Hepatic stellate cell (primary cell): ENCODE measurements around the gene BLCAP.
"Not testable (repeated sequence)": the region's sequence is repeated elsewhere in the genome, so short reads cannot be mapped to it uniquely, and the experiment has no call there.

Experiments
- DNase-seq: peaks from one replicate; pipeline ENCODE4 v3.0.0; 2011; ENCODE audit warnings: low spot score

The BLCAP gene

DNA sequence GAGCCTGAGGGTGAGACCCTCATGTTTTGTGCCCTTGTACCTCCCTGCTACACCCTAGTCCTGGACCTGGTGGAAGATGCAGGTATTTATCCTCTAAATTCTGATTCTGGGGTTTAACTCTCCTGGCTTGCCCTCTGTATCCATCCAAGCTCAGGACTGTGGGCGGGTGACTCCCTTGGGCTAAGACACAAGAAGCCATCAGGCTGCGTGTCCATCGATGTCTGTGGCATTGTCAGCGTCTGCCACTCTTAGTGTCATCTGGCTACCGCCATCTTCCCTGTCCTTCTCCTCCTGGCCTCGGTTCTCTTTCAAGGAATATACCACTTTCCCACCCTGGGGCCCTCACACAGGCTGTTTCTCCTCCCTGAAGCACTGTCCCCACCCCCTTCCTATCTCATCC is 28.9 kb upstream of the BLCAP start:
- no peak for DNase-seq

DNA sequence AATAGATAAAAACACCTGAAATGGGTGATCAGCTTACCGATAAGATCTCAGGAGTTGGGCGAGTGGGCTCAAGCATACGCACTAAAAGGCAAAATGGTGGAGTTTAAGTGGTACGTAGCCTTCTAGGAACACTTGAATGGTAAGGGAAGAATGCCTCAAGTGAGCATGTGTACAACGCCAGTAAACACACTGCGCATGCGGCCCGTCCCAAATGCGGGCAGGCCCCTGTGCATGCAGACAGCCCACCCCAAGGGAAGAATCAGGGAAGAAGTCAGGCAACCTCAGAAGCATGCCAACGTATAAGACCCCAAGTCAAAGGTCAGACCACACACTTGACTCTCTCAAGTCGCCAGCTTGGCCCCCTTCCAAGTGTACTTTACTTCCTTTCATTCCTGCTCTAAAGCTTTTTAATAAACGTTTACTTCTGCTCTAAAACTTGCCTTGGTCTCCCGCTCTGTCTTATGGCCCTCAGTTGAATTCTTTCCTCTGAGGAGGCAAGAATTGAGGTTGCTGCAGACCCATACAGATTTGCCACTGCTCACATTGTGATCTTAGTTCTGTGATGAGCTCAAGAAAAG is 27.1 kb upstream of the BLCAP start:
- not testable (repeated sequence) for DNase-seq

DNA sequence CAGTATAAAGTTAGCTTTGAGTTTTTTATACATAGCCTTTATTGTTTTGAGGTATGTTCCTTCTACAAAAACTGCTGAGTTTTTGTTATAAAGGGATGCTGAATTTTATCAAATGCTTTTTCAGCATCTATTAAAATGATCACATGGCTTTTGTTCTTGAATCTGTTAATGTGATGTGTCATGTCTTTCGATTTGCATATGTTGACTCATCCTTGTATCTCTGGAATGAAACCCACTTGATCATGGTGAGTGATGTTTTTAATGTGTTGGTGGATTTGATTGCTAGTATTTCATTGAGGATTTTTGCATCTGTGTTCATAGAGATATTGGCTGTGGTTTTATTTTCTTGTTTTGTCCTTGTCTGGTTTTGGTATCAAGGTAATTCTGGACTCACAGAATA is 24.7 kb upstream of the BLCAP start:
- DNase-seq, result no peak

DNA sequence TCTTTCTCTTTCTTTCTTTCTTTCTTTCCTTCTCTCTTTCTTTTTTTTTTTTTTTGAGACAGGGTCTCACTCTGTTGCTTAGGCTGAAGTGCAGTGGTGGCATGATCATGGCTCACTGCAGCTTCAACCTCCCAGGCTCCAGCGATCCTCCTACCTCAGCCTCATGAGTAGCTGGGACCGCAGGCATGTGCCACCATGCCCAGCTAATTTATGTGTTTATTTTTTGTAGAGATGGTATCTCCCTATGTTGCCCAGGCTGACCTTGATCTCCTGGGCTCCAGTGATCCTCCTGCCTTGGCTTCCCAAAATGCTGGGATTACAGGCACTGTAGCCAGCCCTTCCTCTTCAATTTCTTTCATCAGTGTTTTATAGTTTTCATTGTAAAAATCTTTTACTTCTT is 24.0 kb upstream of the BLCAP start:
- DNase-seq, result not testable (repeated sequence)

DNA sequence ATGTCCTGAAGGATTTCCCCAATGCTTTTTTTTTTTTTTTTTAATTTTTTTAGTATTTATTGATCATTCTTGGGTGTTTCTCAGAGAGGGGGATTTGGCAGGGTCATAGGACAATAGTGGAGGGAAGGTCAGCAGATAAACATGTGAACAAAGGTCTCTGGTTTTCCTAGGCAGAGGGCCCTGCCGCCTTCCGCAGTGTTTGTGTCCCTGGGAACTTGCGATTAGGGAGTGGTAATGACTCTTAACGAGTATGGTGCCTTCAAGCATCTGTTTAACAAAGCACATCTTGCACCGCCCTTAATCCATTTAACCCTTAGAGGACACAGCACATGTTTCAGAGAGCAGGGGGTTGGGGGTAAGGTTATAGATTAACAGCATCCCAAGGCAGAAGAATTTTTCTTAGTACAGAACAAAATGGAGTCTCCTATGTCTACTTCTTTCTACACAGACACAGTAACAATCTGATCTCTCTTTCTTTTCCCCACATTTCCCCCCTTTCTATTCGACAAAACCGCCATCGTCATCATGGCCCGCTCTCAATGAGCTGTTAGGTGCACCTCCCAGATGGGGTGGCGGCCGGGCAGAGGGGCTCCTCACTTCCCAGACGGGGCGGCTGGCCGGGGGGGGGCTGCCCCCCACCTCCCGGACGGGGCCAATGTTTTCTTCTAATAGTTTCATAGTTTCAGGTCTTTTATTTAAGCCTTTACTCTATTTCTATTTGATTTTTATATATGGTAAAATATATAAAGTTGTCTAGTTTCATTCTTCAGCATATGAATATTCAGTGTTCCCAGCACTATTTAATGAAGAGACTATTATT is 22.6 kb upstream of the BLCAP start:
- not testable (repeated sequence) for DNase-seq

DNA sequence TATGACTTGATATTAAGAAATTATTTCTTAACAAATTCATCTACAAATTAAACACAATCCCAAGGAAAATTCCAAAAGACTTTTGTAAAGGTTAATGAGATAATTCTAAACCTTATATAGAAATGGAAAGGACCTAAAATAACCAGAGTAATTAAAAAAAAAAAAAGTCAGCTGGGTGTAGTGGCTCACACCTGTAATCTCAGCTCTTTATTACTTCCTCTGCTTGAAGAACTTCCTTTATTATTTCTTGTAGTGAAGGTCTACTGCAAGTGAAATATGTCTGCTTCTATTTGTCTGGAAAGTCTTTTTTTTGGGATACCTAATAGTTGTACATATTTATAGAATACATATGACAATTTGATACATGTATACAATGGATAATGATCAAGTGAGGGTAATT is 20.2 kb upstream of the BLCAP start:
- DNase-seq, result no peak

DNA sequence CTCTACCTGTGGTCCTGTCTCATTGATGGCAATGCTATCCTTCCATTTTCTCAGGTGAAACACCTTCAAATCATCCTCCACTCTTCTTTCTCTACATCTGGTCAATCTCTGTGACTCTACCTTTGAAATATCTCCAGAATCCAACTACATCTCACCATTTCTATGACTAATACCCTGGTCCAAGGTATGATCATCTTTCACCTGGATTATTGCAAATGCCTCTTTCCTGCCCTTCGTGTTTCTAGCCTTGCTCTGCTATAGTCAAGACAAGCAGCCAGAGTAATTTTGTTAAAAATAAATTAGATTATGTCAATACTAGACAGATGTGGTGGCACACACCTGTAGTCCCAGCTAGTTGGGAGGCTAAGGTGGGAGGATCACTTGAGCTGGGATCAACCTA is 17.8 kb upstream of the BLCAP start:
- no peak for DNase-seq

DNA sequence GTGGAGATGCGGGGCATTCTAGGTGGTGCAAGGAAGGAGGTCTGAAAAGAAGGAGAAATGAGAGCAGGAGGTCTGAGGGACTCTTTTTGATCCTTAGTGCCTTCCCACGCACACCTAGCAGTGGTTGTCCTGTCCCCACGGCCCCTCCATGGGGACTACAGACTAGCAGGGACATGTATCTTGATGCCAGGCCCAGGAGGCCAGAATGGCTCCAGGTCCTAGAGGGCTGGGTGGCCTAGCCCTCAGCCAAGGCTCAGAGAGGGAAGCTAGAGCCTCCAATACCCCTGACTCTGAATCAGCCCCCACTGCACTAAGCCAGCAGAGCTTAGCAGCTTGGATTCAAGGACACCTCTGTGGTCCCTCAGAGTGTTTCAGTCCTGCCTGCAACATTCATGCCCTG is 16.7 kb upstream of the BLCAP start:
- DNase-seq, result no peak

DNA sequence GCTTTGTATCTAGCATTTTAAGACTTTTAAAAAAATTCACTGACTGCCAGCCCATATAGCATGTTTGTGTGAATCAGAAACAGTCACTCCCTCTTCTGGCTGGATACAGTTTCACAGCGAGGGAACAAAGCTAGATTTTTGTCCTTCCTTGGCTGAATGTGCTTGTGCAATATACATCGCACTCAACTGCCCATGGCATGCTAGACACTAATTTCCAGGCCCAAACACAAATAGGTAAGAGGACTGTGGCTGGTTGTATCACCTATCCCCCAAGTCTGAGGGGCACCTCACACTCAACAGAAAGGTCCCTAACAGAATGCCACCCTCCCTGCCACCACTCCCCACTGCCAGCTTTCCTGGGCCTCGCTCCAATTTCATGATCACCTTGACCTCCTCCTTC is 16.2 kb upstream of the BLCAP start:
- DNase-seq, result no peak

DNA sequence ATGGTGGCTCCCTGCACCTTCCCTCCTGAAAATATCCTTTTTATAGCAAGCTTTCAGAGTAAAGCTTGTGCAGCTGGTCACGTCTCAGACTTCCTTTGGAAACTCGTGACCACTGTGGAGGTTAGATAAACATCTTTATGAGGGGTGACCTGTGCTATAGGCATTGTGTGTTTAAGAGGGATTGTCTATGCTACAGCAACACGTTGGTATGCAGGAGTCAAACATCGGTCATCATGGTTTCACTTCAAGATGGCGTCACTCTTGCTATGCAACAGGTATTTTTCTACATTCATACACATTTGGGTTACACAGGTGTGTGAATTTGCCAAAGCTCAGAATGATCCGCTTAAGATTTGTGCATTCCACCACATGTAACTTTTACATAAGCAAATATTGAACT is 14.6 kb upstream of the BLCAP start:
- DNase-seq, result no peak

DNA sequence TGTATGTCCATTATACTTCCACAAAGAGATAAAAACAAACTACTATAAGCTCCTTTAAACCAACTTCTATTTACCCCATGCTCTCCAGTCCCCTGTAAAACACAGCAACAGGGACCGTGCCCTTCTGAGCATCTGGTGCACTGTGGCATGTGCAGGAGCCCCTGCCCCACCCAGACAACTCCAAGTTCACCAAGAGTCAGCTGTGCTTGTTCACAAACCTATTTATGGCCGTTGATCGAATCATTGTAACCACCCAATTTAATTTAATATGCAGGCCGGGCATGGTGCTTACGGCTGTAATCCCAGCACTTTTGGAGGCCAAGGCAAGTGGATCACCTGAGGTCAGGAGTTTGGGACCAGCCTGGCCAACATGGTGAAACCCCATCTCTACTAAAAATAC is 13.7 kb upstream of the BLCAP start:
- DNase-seq, result no peak

DNA sequence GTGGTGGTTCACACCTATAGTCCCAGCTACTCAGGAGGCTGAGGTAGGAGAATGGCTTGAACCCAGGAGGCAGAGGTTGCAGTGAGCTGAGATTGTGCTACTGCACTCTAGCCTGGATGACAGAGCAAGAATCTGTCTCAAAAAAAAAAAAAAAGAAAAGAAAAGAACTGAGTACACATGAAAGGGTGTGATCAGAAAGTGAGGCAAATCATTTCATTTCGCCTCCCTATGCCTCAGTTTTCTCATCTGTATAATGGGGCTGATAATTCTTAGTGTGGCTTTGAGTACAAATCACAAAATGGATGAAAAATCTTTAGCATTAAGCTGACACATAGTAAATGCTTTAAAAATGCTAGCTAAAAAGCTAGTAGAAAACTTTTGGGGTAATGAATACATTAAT is 13.2 kb upstream of the BLCAP start:
- DNase-seq, result not testable (repeated sequence)

DNA sequence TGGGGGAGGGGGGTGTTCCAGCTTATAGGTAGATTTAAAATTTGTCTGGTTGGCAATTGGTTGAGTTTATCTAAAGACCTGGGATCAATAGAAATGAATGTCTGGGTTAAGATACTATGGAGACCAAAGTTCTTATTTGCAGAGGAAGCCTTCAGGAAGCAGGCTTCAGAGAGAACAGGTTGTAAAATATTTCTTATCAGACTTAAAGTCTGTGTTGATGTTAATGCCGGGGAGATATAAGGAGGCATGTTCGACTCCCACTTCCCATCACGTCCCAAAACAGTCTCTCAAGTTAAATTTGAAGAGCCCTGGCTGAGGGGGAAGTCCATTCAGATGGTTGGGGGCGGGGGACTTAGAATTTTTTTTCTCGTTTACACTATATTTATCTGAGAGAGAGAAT is 12.3 kb upstream of the BLCAP start:
- no peak for DNase-seq

DNA sequence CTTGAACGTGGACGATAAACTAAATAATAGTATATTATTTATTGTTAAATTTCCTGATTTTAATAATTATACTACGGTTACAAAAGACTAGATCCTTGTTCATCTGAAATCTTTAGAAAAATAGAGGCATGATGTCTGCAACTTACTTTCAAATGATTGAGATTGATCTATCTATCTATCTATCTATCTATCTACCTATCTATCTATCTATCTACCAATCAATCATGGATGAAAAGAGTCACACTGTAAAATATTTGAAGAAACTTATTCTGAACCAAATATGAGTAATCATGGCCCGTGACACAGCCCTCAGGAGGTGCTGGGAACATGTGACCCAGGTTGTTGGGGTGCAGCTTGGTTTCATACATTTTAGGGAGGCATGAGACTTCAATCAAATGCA is 11.7 kb upstream of the BLCAP start:
- no peak for DNase-seq

DNA sequence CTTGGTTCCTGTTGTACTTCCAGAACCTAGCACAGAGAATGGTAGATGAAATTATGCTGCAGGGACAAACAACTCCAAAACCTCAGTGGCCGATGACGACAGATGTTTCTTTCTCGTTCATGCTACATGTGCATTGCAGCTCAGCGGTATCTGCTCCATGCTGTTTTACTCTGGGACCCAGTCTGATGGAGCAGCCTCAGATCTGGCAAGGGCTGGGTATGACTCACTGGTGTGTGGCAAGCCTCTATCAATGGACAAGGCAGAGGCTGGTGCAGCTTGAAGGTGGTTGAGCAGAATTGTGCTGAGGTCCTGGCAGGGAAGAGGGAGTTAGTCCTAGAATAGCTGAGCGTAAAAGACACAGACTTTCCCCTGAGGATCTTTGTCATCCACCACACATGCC is 10.3 kb upstream of the BLCAP start:
- no peak for DNase-seq

DNA sequence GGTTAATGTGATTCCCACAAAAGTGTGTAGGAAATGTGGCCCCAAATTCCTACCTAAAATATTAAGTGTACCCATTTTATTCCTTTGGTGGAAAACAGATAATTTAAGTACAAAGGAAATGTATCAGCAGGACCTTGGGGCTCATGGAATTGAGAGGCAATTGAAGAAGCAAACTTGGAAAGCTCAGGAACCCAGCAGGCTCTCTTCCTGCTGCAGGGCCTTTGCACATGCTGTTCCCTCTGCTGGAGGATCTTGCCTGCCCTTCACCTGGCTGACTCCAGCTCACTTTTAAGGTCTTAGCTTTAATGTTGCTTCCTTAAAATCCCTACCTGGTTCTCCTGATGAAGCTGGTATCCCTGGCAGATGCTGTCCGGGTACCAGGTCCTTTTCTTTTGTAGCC is 9.8 kb upstream of the BLCAP start:
- no peak for DNase-seq

DNA sequence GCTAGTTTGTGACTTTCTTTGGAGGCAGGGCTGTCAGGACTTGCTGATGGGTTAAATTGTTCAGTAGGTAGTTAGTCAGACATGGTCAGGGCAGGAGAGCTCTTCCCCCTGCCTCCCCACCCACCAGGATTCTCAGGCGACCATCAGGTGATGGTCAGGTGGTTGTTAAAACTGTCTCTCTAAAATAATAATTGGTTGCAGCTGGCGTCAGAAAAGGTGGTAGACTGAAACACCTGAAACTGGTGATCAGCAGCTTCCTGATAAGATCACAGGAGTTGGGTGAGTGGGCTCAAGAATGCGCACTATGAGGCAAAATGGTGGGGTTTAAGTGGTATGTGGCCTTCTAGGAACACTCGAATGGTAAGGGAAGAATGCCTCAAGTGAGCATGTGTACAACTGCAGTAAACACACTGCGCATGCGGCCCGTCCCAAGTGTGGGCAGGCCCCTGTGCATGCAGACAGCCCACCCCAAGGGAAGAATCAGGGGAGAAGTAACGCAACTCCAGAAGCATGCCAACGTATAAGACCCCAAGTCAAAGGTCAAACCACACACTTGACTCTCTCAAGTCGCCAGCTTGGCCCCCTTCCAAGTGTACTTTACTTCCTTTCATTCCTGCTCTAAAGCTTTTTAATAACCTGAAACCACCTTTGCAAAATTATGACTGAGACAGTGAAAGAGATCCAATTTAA is 7.9 kb upstream of the BLCAP start:
- no peak for DNase-seq

DNA sequence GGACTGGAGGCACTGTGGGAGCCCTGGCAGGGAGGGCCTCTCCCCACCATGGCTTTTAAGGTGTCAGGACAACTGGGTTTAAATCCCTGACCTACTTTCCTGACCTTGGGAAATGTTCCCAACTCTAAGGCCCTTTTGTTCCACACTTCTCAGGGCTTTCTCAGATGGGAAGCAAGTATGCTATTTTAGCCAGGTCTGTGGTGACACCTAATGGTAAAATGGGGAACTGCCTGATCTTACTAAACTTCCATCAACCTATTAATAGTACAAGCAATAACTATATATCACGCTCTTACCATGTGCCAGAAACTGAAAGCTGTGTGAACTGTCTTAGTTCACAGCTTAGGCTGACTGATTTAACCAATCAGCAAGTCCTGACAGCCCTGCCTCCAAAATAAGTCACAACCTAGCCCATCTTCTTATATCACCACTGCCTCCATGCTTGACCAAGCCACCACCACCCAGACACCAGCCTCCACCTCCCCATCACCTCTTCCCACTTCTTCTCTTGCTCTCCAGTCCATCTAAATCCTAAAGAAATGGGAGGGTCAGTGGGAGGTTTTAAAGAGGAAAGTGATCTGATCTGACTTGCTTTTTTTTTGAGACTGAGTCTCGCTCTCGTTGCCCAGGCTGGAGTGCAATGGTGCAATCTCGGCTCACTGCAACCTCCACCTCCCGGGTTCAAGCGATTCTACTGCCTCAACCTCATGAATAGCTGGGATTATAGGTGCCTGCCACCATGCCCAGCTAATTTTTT is 6.9 kb upstream of the BLCAP start:
- DNase-seq, result peak; percentile 54

DNA sequence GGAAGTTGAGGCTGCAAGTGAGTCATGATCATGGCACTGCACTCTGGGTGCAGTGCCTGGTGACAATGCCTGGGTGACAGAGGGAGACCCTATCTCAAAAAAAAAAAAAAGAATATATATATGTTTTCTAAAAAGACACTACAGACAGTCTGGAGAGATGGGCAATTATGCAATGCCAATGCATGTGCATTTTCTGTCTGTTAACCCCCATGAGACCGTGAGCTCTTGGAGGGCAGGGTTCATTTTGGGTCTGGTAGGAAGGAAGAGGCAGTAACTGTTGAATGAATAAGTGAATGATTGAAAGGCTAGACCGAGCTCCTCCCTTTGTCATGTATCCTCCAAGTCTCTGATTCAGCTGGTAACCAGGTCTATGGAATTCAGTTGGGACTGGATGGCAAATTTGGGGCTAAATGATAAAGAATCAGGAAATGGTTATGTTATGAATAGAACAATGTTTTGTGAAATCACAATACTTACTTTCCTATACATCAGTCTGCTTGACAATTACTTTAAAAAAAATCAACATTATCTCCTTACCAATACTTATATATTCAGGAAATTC is 5.6 kb upstream of the BLCAP start:
- no peak for DNase-seq

DNA sequence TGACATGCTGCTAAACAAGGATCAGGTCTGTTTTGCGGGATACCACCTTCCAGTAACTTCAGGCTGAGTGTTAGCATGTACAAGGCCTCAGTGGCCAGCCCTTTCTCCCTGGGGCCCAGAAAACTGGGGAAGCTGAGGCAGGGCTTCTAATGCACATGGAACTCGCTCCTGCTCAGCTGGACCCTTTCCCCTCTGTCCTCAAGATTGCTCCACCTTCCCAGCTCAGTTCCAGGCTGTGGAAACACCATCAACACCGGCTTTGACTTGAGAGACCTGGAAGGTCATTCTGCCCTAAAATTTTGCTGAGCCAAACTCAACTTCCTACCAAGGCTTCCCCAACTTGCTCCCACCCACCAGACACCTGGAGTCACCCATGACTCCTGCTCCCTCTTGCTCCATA is 4.2 kb upstream of the BLCAP start:
- no peak for DNase-seq

DNA sequence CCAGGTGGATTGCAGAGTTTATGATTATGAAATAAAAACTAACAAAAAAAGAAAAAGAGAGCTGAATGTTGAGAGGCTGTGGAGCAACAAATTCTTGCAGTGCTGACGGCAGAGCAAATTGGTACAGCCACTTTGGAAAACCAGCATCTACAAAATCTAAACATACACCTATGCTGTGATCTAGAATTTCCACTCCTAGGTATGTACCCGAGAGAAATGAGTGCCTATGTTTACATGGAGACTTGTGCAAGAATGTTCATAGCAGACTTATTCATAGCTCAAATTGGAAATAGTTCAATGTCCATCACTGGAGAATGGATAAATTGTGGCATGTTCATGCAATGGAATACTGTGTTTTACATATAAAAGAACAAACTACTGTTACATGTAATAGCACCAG is 3.0 kb upstream of the BLCAP start:
- no peak for DNase-seq

DNA sequence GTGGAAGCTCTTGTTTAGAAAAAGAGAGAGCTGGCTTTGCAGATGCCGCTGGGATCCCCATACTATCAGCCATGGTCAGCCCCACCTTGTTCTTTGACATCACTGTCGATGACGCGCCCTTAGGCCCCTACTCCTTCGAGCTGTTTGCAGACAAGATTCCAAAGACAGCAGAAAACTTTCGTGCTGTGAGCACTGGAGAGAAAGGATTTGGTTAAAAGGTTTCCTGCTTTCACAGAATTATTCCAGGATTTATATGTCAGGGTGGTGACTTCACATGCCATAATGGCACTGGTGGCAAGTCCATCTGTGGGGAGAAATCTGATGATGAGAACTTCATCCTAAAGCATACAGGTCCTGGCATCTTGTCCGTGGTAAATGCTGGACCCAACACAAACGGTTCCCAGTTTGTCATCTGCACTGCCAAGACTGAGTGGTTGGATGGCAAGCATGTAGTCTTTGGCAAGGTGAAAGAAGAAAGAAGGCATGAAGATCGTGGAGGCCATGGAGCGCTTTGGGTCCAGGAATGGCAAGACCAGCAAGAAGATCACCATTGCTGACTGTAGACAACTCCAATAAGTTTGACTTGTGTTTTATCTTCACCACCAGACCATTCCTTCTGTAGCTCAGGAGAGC is 2.4 kb upstream of the BLCAP start:
- DNase-seq, result no peak
